HG03108 (cell line): ENCODE results near the gene CDH23.

Source experiments
- ATAC-seq: cut with Tn5 transposase; IDR thresholded peaks from one replicate; pipeline ENCODE4 v1.9.1; 2021; ENCODE audit warnings: moderate library complexity; ENCODE audit not compliant: unreplicated experiment

CDH23 gene

DNA sequence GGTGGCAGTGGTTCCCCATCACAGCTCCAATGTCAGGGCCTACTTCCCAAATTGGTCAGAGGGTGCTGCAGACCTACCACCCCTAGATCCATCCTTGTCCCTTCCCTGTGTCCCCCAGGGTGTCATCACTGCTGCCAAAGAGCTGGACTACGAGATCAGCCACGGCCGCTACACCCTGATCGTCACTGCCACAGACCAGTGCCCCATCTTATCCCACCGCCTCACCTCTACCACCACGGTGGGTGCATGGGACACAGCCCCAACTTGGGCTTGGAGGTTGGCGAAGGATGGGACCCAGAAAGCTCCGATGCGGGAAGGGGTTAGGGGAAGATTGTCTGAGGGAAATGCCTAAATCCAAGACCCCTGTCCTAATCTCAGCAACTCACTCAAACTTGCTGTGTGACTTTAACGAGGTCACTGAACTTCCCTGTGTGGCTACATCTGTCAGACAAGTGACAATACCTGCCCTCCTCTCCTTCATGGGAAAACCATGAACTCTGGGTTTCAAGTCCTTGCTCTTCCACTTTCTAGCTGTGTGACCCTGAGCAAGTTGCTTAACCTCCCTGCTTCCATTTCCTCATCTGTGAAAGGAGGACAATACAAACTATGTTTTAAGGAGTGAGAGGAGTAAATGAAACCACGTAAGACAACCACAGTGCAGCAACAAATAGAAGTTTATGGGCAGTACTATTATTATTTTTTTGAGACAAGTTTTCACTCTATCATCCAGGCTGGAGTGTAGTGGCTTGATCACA lies 381.5 kb downstream of the CDH23 start:
- no peak for ATAC-seq

GRCh38 chr10:71779641-71780040 lies 382.9 kb downstream of the CDH23 start:
- ATAC-seq = no peak

DNA sequence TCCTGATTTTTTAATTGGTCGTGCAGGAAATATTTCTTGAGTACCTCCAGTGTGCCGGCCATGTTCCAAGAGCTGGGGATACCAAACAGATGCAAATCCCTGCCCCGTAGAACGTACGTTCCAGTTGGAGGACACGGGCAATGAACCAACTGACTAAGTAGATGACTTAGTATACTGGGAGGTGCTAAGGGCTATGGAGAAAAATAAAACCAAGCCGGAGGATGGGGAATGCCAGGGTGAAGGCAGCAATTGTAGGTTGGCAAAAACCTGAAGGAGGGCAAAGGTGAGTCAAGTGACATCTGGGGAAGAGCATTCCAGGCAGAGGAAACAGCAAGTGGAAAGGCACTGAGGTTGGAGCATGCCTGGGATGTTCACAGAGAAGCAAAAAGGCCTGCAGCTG lies 383.4 kb downstream of the CDH23 start:
- no peak for ATAC-seq

GRCh38 chr10:71780719-71781118 lies 384.0 kb downstream of the CDH23 start:
- no peak for ATAC-seq

GRCh38 chr10:71782221-71782916 lies 385.6 kb downstream of the CDH23 start:
- no peak for ATAC-seq

- ATAC-seq = no peak
Measured at GRCh38 chr10:71782917-71783490, 386.3 kb downstream of the CDH23 start.

DNA sequence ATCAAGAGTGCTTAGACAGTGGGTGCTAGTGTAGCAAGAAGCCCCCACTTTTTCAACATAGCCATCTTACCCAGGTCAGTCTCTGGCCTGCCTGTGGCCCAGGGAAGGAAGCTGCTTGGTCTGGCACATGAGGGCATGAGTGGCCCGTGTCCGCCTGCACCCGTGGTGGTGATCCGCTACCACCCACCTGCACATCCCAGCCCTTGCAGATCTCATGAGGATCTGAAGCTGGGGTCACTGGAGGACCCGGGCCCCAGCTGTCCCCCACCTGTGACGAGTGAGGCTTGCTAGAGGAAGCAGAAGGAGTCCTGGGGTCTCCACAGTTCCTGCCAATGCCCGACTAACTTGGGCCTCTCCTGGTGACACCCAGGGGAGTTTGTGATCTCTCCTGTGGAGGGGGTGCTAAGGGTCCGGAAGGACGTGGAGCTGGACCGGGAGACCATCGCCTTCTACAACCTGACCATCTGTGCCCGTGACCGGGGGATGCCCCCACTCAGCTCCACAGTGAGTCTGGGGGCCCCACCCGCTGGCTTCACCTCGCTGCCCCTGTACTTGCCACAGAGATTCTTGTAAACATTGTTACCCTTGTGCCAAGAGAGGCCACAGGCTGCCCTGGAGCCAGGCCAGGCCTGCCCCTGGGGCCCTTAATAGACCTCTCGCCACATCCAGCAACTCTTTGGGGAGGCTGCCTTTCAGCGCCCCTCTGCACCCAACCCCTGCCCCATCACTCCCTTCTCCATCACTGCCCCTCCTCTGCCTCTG lies 387.4 kb downstream of the CDH23 start:
- ATAC-seq = no peak

DNA sequence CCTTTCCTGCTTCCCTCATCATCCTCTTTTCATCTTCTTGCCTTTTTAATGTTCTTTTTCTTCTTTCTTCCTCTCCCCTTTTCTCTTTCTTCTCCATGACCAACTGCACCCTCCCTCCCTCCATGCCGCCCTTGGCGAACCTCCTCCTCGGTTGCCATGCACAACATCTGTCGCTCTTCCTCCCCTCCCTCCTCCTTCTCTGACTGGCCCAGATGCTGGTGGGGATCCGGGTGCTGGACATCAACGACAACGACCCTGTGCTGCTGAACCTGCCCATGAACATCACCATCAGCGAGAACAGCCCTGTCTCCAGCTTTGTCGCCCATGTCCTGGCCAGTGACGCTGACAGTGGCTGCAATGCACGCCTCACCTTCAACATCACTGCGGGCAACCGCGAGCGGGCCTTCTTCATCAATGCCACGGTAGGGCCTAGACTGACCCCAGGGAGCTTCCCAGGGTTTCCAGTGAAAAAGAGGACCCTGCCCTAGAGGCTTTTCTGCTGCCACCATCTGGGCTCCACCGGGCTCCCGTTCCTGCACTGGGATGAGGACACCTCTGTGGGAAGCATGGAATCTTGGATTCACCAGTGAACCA lies 388.1 kb downstream of the CDH23 start:
- no peak for ATAC-seq

GRCh38 chr10:71788954-71789353 lies 392.2 kb downstream of the CDH23 start:
- no peak for ATAC-seq

DNA sequence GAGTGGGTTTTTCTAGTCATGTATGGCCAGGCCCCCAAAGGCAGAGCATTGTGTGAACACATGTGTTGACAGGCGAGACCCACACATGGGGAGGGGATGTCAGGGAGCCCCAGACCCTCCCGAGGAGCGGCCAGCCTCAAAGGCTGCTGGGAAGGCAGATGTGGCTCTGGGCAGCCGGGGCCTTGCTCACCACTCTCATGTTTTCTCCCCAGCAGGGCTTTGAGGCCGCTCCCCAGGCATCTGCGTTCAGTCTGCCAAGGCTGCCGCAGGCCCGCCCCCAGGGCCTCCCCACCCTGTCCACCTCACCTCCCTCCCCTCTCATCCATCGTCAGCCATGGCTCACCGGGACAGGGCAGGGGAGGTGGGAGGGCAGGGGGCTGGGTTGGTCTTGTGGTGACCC lies 393.2 kb downstream of the CDH23 start:
- no peak for ATAC-seq

DNA sequence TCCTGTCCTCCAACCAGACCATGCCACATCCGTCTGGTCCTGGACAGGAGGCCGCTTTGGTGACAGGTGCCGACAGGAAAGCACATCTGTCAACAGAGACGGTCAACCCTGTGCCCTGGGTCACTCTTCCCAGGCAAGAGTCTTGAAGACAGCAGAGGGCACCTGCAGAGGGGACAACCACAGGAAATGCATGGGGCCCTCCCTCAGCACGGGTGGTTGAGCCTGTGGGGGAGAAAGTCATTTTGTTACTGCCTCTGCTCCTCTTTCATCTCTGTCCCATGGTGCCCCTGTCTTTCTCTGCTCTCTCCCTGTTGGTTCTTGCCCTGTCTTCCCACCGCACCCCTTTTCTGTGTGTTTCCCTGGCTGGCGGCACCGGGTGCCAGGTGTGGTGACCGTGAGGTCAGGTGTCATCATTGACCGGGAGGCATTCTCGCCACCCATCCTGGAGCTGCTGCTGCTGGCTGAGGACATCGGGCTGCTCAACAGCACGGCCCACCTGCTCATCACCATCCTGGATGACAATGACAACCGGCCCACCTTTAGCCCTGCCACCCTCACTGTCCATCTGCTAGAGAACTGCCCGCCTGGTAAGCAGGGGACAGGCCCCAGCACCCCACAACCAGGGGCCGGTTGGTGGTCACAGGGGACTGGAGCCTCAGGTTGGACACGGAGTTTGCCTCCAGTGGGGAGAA lies 394.2 kb downstream of the CDH23 start:
- peak; percentile 80 for ATAC-seq

DNA sequence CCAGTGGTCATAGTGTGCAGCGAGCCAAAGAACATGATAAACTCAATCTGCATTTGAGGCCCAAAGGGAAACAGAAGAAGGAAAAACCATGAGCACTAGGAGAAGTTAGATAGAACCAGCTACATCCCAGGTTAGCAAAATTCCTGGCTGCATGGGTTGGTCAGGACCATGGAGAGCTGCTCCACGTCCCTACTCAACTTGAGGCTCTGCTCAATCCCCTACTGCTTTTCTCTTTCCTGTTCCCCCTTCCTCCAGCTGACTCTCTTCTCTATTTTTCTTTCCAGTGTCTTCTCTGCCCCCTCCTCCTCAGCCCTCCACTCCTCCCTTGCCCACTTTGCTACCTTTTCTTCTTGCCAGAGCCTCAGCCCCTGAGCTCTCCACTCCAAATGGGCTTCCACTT lies 398.5 kb downstream of the CDH23 start:
- no peak for ATAC-seq

DNA sequence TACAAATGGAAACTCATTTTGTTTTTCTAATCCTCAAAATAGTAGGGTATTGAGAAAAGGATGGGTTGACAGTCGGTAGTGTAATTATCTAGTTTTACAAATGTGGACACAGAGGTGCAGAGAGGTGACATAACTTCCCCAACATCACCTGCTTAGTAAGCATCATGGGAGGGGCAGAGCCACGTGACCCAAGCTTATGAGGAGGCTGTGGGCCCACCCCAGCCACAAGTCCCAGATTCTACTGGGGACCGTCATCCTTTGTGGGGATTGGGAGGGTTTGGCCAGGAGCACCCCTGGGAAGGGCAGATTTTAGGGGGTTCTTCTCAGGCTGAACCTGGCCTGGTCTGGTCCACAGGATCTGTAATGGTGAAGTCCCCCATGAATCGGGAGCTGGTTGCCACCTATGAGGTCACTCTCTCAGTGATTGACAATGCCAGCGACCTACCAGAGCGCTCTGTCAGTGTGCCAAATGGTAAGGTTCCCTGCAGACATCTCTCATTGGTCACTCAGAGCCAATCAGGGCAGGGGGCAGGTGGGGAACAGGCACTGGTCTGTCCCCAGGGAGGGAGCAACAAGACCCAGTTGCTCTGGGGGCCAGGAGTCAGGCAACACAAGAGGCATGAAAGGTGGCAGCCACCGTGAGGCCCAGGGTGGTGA lies 400.2 kb downstream of the CDH23 start:
- no peak for ATAC-seq

- no peak for ATAC-seq
Measured at GRCh38 chr10:71797533-71798307, 401.0 kb downstream of the CDH23 start.

GRCh38 chr10:71798308-71798624 lies 401.5 kb downstream of the CDH23 start:
- no peak for ATAC-seq

DNA sequence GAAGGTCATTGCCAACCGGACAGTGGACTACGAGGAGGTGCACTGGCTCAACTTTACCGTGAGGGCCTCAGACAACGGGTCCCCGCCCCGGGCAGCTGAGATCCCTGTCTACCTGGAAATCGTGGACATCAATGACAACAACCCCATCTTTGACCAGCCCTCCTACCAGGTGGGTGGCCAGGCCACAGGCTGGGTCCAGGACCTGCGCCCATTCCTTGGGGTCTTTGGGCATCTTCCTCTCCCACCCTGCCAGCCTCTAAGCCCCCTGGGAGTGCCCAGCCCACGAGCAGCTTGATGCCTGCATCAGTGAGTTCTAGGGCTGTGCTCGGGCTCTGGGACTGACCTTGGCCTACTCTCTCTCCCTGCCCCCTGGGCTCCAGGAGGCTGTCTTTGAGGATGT lies 402.4 kb downstream of the CDH23 start:
- no peak for ATAC-seq

DNA sequence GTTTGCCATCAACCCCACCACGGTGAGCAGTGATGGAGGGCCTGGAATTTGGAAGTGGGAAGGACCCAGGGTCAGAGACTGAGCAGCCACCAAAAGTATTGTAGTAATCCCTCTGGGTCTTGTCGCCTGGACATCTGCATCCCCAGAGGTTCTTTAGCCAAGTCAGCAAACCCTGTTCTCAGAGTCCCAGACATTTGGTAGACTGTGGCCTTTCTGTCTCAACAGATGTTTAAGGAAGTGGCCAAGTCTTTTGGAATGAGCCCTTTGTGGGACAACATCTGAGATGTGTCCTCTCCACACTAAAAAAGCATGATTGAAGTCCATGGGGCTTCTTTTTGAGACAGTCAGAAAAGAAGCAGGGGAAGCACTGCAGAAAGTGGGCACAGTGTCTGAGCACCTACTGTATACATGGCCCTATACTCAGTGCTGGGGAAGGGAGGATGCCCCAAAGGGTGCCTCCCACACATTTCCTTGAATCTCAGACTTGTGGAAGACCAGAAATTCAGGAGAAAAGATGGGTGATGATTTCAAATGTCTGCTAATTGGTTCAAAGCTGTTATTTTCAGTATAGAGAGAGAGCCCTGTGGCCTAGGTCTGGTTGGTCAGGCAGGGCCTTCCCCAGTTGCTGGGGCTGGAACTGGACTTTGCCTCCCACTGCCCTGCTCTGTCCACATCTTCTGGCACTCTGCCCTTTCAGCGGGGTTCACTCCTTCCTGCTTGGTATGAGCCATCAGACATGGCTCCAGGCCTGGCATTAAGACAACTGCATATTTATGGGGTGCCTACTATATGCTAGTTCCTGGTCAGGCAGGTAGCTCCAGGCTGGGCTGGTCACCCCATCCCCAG lies 403.1 kb downstream of the CDH23 start:
- ATAC-seq = no peak

DNA sequence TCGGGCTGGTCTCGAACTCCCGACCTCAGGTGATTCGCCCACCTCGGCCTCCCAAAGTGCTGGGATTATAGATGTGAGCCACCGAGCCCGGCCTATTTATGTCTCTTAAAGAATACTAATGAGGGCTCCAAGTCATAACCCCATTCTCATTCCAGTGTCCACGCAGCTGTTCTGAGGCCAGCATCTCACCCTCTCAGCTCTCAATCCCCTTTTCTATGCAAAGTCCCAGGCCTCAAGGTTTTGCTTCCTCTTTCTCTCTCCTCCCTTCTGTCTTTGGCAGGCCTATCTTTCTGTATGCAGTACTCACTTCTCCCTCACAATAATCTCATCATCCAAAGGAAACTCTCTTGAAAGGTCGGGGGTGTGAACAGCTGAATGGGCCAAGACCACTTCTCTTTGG lies 404.6 kb downstream of the CDH23 start:
- peak; percentile 81 for ATAC-seq

- ATAC-seq = no peak
Measured at GRCh38 chr10:71802235-71802634, 405.5 kb downstream of the CDH23 start.
